Activated CD8-positive, alpha-beta T cell treated with anti-CD3 and anti-CD28 coated beads for 36 hours (primary cell): ENCODE results near the gene EPM2AIP1. TPM values are rescaled to one million over a fixed set of nuclear protein-coding genes. Genes with fewer than 3 reads are reported as not detected.
A peak's percentile ranks its signal among the peaks of the same experiment; 100 is the strongest.
"Not testable (repeated sequence)": the region's sequence is repeated elsewhere in the genome, so short reads cannot be mapped to it uniquely, and the experiment has no call there.

ENCODE experiments used
- ATAC-seq: fragments of 200-7000 bp; cut with Tn5 transposase; one replicate; pipeline ENCODE4 v1.10.0; 2021; ENCODE audit warnings: mild to moderate bottlenecking, moderate library complexity
- CTCF ChIA-PET: fragments of 350-600 bp; sonication (Branson Sonifier 250); formaldehyde crosslinking; loops from one replicate; lab custom pipeline; 2021; ENCODE audit warnings: antibody characterized with exemption; lab: Charles Lee
- POLR2A ChIA-PET: fragments of 350-600 bp; sonication (Branson Sonifier 250); formaldehyde crosslinking; loops from one replicate; lab custom pipeline; 2021; ENCODE audit warnings: antibody characterized with exemption; lab: Charles Lee
- DNase-seq: peaks from one replicate; pipeline ENCODE4 v3.0.0-alpha.2; 2020
- H3K27ac Mint-ChIP-seq: one replicate; pipeline ENCODE4 v1.8.0; 2021; ENCODE audit warnings: mild to moderate bottlenecking, mixed read lengths
- H3K27me3 Mint-ChIP-seq: one replicate; pipeline ENCODE4 v1.8.0; 2021; ENCODE audit warnings: mixed read lengths
- H3K36me3 Mint-ChIP-seq: one replicate; pipeline ENCODE4 v1.8.0; 2021; ENCODE audit warnings: low read depth, mixed read lengths
- H3K4me1 Mint-ChIP-seq: one replicate; pipeline ENCODE4 v1.8.0; 2021; ENCODE audit warnings: low read depth, mixed read lengths
- H3K4me3 Mint-ChIP-seq: one replicate; pipeline ENCODE4 v1.8.0; 2021; ENCODE audit warnings: mild to moderate bottlenecking, moderate library complexity, mixed read lengths
- H3K9me3 Mint-ChIP-seq: one replicate; pipeline ENCODE4 v1.8.0; 2021; ENCODE audit warnings: mixed read lengths
- intact Hi-C: fragments of 100-400 bp; cut with micrococcal nuclease; formaldehyde crosslinking; loops from one replicate; pipeline ENCODE4 v1.10.0; 2022
- total RNA-seq, 2 experiments: library from RNA; stranded (reverse); gene quantifications; one replicate each; pipeline ENCODE4 v1.2.3, GENCODE V29; 2021
- TF ChIP-seq, protein P1 (sequence below): fragments of 200-600 bp; IDR thresholded peaks from one replicate; pipeline ENCODE4 v1.8.0; 2022; ENCODE audit warnings: antibody characterized with exemption, mild to moderate bottlenecking

EPM2AIP1 gene
- 10 to 100 TPM; 11.8 to 12.3 TPM for total RNA-seq

DNA sequence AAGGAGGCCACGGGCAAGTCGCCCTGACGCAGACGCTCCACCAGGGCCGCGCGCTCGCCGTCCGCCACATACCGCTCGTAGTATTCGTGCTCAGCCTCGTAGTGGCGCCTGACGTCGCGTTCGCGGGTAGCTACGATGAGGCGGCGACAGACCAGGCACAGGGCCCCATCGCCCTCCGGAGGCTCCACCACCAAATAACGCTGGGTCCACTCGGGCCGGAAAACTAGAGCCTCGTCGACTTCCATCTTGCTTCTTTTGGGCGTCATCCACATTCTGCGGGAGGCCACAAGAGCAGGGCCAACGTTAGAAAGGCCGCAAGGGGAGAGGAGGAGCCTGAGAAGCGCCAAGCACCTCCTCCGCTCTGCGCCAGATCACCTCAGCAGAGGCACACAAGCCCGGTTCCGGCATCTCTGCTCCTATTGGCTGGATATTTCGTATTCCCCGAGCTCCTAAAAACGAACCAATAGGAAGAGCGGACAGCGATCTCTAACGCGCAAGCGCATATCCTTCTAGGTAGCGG is at the start of gene EPM2AIP1:
Gene EPM2AIP1 (minus strand): TSS at position 326 of the 520 bp plus-strand sequence. CDS start 54 bp downstream, at position 272.
- ChIA-PET POLR2A (interaction anchor here (0.8 to 3.6 kb wide), 11 partner anchors 23 to 249 kb away, joined by 3 to 20 read pairs (median 3); partner anchors contain the start of gene TRANK1), CTCF (interaction anchor here (1.0 to 1.4 kb wide), 4 partner anchors 34 to 221 kb away, joined by 3 to 13 read pairs (median 4); no protein-coding TSS in a partner anchor)
- Mint-ChIP-seq H3K27ac (no peak within 1 kb of the TSS), H3K9me3 (no peaks in the 10 kb centered on the region), H3K27me3 (no peaks in the 10 kb centered on the region), H3K36me3 (peaks cover 47% of the 10 kb centered on the region), H3K4me1 (peaks cover 46% of the 10 kb centered on the region), H3K4me3 (no peak within 1 kb of the TSS)
- TF ChIP-seq, protein P1, sequence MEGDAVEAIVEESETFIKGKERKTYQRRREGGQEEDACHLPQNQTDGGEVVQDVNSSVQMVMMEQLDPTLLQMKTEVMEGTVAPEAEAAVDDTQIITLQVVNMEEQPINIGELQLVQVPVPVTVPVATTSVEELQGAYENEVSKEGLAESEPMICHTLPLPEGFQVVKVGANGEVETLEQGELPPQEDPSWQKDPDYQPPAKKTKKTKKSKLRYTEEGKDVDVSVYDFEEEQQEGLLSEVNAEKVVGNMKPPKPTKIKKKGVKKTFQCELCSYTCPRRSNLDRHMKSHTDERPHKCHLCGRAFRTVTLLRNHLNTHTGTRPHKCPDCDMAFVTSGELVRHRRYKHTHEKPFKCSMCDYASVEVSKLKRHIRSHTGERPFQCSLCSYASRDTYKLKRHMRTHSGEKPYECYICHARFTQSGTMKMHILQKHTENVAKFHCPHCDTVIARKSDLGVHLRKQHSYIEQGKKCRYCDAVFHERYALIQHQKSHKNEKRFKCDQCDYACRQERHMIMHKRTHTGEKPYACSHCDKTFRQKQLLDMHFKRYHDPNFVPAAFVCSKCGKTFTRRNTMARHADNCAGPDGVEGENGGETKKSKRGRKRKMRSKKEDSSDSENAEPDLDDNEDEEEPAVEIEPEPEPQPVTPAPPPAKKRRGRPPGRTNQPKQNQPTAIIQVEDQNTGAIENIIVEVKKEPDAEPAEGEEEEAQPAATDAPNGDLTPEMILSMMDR: peak; percentile 24
- ATAC-seq: peak; percentile 89
- intact Hi-C loops: loop anchor here (10.0 kb wide), 1 partner anchor 222 kb away; no protein-coding TSS in a partner anchor
- DNase-seq: no peak

DNA sequence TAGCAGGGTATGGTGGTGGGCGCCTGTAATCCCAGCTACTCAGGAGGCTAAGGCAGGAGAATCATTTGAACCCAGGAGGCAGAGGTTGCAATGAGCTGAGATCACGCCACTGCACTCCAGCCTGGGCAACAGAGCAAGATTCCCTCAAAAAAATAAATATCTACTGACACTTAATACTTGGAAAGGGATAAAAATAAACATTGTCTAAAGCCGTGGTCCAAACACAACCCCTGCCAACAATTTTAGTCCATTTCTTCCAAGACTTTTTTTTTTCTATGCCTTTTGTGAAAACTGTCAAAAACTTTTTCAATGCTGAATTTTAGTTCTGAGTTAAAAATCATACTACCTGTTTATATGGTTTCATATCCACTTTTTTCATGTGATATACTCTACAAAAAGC is 49.8 kb upstream of the EPM2AIP1 start:
- H3K4me3 Mint-ChIP-seq, DNase-seq, H3K27me3 Mint-ChIP-seq, H3K4me1 Mint-ChIP-seq, H3K27ac Mint-ChIP-seq, intact Hi-C loops, ATAC-seq, H3K9me3 Mint-ChIP-seq, POLR2A ChIA-PET: not testable (repeated sequence)
- peaks cover 50% of the 10 kb centered on the region for H3K36me3 Mint-ChIP-seq
- CTCF ChIA-PET: interaction anchor here (1.2 kb wide), 1 partner anchor 50 kb away, joined by 3 read pairs; the partner anchor contains the start of genes EPM2AIP1 and MLH1

DNA sequence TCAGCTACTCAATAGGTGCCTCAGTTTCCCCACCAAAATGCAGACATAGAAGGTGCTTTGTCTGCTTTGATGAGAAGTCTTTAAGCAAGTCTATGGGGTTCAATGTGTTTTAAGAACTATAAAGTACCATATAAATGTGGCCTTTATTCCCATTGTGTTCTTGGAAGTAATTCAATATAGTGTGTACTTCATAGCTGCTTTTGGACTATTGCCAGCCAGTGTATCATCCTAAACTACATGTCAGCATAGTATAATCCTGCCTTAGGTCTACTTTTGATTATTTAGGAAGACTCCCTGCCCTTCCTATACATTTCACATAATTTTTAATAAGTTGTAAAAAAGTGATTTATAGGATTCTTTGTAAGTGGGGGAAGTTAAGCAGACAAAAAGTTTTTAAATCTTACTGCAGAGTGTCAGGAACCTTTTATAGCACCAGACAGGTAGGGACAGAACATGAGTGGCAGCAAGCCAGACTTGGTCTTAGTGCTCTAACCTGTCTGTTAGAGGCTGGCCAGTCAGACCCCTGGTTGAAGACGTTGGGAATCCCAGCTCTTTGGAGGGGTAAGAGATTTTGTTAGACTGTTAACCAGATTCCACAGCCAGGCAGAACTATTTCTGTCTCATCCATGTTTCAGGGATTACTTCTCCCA is 48.7 kb upstream of the EPM2AIP1 start:
- TF ChIP-seq, protein P1: no peak
- no peak for ATAC-seq
- no peaks in the 10 kb centered on the region for H3K27me3 Mint-ChIP-seq
- no peaks in the 10 kb centered on the region for H3K9me3 Mint-ChIP-seq
- CTCF ChIA-PET: interaction anchor here (1.2 kb wide), 1 partner anchor 49 kb away, joined by 3 read pairs; the partner anchor contains the start of genes EPM2AIP1 and MLH1
- no peaks in the 10 kb centered on the region for H3K4me1 Mint-ChIP-seq
- no peak overlapping the region for H3K27ac Mint-ChIP-seq
- intact Hi-C loops: no loop called here
- no peak overlapping the region for H3K4me3 Mint-ChIP-seq
- no peak for DNase-seq
- POLR2A ChIA-PET: no interaction called here
- peaks cover 49% of the 10 kb centered on the region for H3K36me3 Mint-ChIP-seq

DNA sequence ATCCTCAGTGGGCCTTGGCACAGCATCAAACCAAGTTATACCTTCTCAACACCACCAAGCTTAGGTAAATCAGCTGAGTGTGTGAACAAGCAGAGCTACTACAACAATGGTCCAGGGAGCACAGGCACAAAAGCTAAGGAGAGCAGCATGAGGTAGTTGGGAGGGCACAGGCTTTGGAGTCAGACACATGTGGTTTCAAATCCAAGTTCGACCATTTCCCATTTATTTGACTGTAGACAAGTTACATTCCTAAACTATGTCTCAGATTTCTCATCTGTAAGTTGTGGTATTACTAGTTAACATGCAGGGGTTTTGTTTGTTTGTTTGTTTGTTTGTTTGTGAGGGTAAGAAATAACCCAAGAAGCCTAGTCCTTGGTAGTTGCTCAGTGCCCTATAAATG is 47.3 kb upstream of the EPM2AIP1 start:
- CTCF ChIA-PET: no interaction called here
- intact Hi-C loops: no loop called here
- TF ChIP-seq, protein P1: no peak
- POLR2A ChIA-PET: no interaction called here
- Mint-ChIP-seq H3K27ac (no peak overlapping the region), H3K9me3 (no peaks in the 10 kb centered on the region), H3K36me3 (peaks cover 59% of the 10 kb centered on the region), H3K4me1 (no peaks in the 10 kb centered on the region), H3K27me3 (no peaks in the 10 kb centered on the region), H3K4me3 (no peak overlapping the region)
- ATAC-seq (no peak), DNase-seq (no peak)

DNA sequence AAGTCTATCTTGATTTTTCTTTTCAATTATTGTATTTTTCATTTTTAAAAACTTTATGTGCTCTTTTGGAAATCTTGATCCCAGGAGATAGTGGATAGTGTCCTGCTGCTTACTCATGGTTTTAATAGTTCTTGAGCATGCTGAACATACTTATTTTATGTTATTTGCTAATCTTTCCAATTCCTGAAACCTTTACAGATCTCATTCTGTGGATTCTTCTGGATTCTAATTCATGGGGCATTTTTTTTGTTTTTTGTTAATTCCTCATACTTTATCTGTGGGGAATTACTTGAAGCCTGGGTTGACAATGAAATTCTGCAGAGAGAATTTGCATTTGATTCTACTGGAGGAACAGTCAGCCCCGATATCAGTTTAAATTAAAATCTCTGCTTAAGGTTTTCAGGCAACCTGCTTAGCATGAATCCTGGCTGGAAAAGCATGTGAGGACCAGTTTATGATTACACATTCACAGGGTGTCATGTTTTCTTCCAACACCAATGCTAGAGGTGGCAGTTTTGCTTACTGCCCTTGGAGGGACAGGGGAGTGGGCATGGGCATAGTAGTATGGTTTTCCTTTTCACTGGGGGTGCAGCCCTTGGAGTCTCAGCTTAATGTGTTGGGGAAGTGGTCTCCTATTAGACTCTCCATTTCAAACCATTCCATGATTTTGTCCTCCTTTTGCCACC is 46.4 kb upstream of the EPM2AIP1 start:
- Mint-ChIP-seq H3K27me3 (no peaks in the 10 kb centered on the region), H3K4me1 (no peaks in the 10 kb centered on the region), H3K4me3 (no peak overlapping the region), H3K9me3 (peaks cover 2% of the 10 kb centered on the region), H3K36me3 (peaks cover 62% of the 10 kb centered on the region), H3K27ac (no peak overlapping the region)
- no peak for DNase-seq
- no peak for ATAC-seq
- CTCF ChIA-PET: interaction anchor here (4.3 kb wide), 1 partner anchor 15 kb away, joined by 17 read pairs; no protein-coding TSS in a partner anchor
- POLR2A ChIA-PET: no interaction called here
- TF ChIP-seq, protein P1: no peak
- intact Hi-C loops: no loop called here
